Trophoblast cell (in vitro differentiated cells and primary cell): ENCODE data around the gene ST3GAL4.

Experiments used
- DNase-seq, 2 donors: peaks; one replicate each; pipeline ENCODE4 v3.0.0-alpha.2; 2016
- H2AFZ ChIP-seq: 2 replicates; pipeline ENCODE4 v1.6.1; 2013; ENCODE audit warnings: low read length, moderate library complexity, mild to moderate bottlenecking; ENCODE audit not compliant: insufficient read depth, poor library complexity
- H2AK5ac ChIP-seq: 2 replicates; pipeline ENCODE4 v1.6.1; 2013; ENCODE audit warnings: mild to moderate bottlenecking, low read length
- H2BK120ac ChIP-seq: 2 replicates; pipeline ENCODE4 v1.6.1; 2013; ENCODE audit warnings: low read length, mild to moderate bottlenecking, moderate library complexity; ENCODE audit not compliant: insufficient read depth, poor library complexity
- H2BK12ac ChIP-seq: 2 replicates; pipeline ENCODE4 v1.6.1; 2013; ENCODE audit warnings: mild to moderate bottlenecking, low read length, moderate library complexity
- H2BK5ac ChIP-seq: 2 replicates; pipeline ENCODE4 v1.6.1; 2013; ENCODE audit warnings: low read length, low read depth, moderate library complexity, mild to moderate bottlenecking; ENCODE audit not compliant: poor library complexity
- H3K14ac ChIP-seq: 2 replicates; pipeline ENCODE4 v1.6.1; 2013; ENCODE audit warnings: mild to moderate bottlenecking, low read length
- H3K18ac ChIP-seq: 2 replicates; pipeline ENCODE4 v1.6.1; 2013; ENCODE audit warnings: mild to moderate bottlenecking, low read length
- H3K23ac ChIP-seq: 2 replicates; pipeline ENCODE4 v1.6.1; 2013; ENCODE audit warnings: low read length
- H3K27ac ChIP-seq: 2 replicates; pipeline ENCODE4 v1.5.1; 2013; ENCODE audit warnings: low read depth, mild to moderate bottlenecking, inconsistent platforms, low read length, moderate library complexity
- H3K27me3 ChIP-seq: 2 replicates; pipeline ENCODE4 v1.6.1; 2013; ENCODE audit warnings: inconsistent platforms, mild to moderate bottlenecking, low read length, moderate library complexity; ENCODE audit not compliant: insufficient read depth
- H3K36me3 ChIP-seq, 2 experiments: 1 replicate in 1 of 2; 2 replicates in 1 of 2; pipeline ENCODE4 v1.6.1; 2013; ENCODE audit warnings: low read length in 2 of 2, mild to moderate bottlenecking in 2 of 2, moderate library complexity in 1 of 2; ENCODE audit not compliant: insufficient read depth in 2 of 2, control insufficient read depth in 1 of 2
- H3K4ac ChIP-seq: 2 replicates; pipeline ENCODE4 v1.6.1; 2013; ENCODE audit warnings: low read depth, mild to moderate bottlenecking, low read length, moderate library complexity
- H3K4me1 ChIP-seq, 2 experiments: 1 replicate in 1 of 2; 2 replicates in 1 of 2; pipeline ENCODE4 v1.6.1; 2013; ENCODE audit warnings: low read length in 2 of 2, mild to moderate bottlenecking in 2 of 2, moderate library complexity in 1 of 2; ENCODE audit not compliant: insufficient read depth in 2 of 2, control insufficient read depth in 1 of 2
- H3K4me2 ChIP-seq: 2 replicates; pipeline ENCODE4 v1.6.1; 2013; ENCODE audit warnings: inconsistent platforms, mild to moderate bottlenecking, low read length, moderate library complexity
- H3K4me3 ChIP-seq: 2 replicates; pipeline ENCODE4 v1.5.1; 2013; ENCODE audit warnings: mild to moderate bottlenecking, low read depth, low read length, inconsistent platforms
- H3K79me1 ChIP-seq: one replicate; pipeline ENCODE4 v1.6.1; 2013; ENCODE audit warnings: low read length
- H3K79me2 ChIP-seq: 2 replicates; pipeline ENCODE4 v1.6.1; 2013; ENCODE audit warnings: low read length, mild to moderate bottlenecking; ENCODE audit not compliant: control insufficient read depth, insufficient read depth, poor library complexity
- H3K9ac ChIP-seq: 2 replicates; pipeline ENCODE4 v1.6.1; 2013; ENCODE audit warnings: mild to moderate bottlenecking, low read length
- H3K9me3 ChIP-seq: 2 replicates; pipeline ENCODE4 v1.6.1; 2013; ENCODE audit warnings: low read depth, mild to moderate bottlenecking, control low read depth, inconsistent platforms, low read length; ENCODE audit not compliant: insufficient read depth
- H4K12ac ChIP-seq: 2 replicates; pipeline ENCODE4 v1.6.1; 2013; ENCODE audit warnings: low read depth, mild to moderate bottlenecking, low read length, moderate library complexity
- H4K8ac ChIP-seq: 2 replicates; pipeline ENCODE4 v1.6.1; 2013; ENCODE audit warnings: low read depth, mild to moderate bottlenecking, low read length, moderate library complexity
- H4K91ac ChIP-seq: one replicate; pipeline ENCODE4 v1.6.1; 2013; ENCODE audit warnings: low read depth, mild to moderate bottlenecking, low read length, moderate library complexity
- WGBS: extraction: QIAGEN DNeasy Blood & Tissue Kit; methylation state at CpG from one replicate; pipeline ENCODE4 v1.1.7; 2013; ENCODE audit warnings: missing lambda C conversion rate; ENCODE audit not compliant: insufficient read length, insufficient coverage; ENCODE audit errors: extremely low coverage; 5-methylcytosine and 5-hydroxymethylcytosine counted together

ST3GAL4 gene

DNA sequence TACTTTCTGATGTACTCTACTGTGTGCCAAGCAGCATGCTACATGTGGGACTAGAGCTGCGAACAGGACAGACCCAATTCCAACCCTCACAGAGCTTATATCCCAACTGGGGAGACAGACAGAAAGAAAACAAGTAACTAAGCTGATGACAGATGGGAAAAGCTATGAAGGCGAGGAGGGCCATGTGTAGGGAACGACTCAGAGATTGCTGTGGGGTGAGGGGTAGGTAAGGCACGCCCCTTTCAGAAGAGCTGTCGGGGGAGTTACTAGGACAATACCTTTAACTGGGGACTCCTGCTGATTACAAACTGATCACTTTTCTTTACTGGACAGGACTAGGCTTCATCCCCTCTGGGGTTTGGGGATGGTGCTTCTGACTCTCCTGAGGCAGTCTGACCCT, 48.9 kb downstream of the ST3GAL4 start:
- peaks cover 25% of the 10 kb centered on the region for H3K79me1 ChIP-seq
- peaks cover 28 to 40% of the 10 kb centered on the region in 2 experiments for H3K4me1 ChIP-seq
- peak overlapping the region; percentile 10 for H2BK5ac ChIP-seq
- peak overlapping the region; percentile 16 for H2BK12ac ChIP-seq
- H2BK120ac ChIP-seq, result peak overlapping the region; percentile 60
- peaks cover 8% of the 10 kb centered on the region for H3K79me2 ChIP-seq
- H2AFZ ChIP-seq, result no peak overlapping the region
- H3K4ac ChIP-seq, result no peak overlapping the region
- no peak overlapping the region for H4K12ac ChIP-seq
- no peak overlapping the region for H3K9ac ChIP-seq
- no peak overlapping the region for H3K27ac ChIP-seq
- peaks cover 6% of the 10 kb centered on the region for H3K9me3 ChIP-seq
- peak overlapping the region; percentile 82 for H4K91ac ChIP-seq
- peak overlapping the region; percentile 65 for H3K14ac ChIP-seq
- H2AK5ac ChIP-seq, result no peak overlapping the region
- DNase-seq, result peak; percentile 35 to 38
- no peak overlapping the region for H3K18ac ChIP-seq
- H4K8ac ChIP-seq, result no peak overlapping the region
- no CpG with 5 or more reads among the region's 5 CpGs for WGBS
- H3K4me2 ChIP-seq, result no peak overlapping the region
- no peaks in the 10 kb centered on the region for H3K27me3 ChIP-seq
- H3K4me3 ChIP-seq, result no peak overlapping the region
- peaks cover 8 to 16% of the 10 kb centered on the region in 2 experiments for H3K36me3 ChIP-seq
- no peak overlapping the region for H3K23ac ChIP-seq

DNA sequence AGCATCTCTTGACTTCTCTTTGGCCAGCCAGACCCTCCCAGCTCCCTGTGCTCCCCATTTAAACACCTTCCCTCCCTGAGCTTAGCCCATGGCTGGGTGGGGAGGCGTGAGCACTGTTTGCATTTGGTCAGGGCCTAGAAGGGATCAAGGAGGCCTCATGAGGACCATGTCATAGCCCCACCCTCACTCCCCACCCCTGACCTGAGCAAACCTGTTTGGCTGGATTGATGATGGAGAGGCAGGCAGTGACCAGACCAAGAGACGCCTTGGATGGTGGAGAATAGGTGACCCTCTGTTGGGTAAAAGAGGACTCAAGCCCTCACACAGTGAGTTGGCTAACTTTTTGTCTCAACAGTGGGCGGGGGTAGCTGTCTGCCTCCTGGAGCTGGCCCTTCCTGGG, 49.9 kb downstream of the ST3GAL4 start:
- H3K9me3 ChIP-seq, result peaks cover 6% of the 10 kb centered on the region
- H3K79me1 ChIP-seq, result peaks cover 25% of the 10 kb centered on the region
- H2BK12ac ChIP-seq, result peak overlapping the region; percentile 80
- H4K12ac ChIP-seq, result peak overlapping the region; percentile 61
- peak overlapping the region; percentile 95 for H4K91ac ChIP-seq
- H3K9ac ChIP-seq, result no peak overlapping the region
- H3K4me3 ChIP-seq, result no peak overlapping the region
- WGBS, result no CpG with 5 or more reads among the region's 3 CpGs
- peak overlapping the region; percentile 86 for H3K14ac ChIP-seq
- H2BK5ac ChIP-seq, result peak overlapping the region; percentile 58
- H4K8ac ChIP-seq, result peak overlapping the region; percentile 63
- peaks cover 8 to 16% of the 10 kb centered on the region in 2 experiments for H3K36me3 ChIP-seq
- H3K23ac ChIP-seq, result no peak overlapping the region
- H3K27ac ChIP-seq, result peak overlapping the region; percentile 79
- no peaks in the 10 kb centered on the region for H3K27me3 ChIP-seq
- H2AFZ ChIP-seq, result peak overlapping the region; percentile 24
- peak overlapping the region; percentile 86 for H2BK120ac ChIP-seq
- no peak overlapping the region for H3K4me2 ChIP-seq
- H3K4ac ChIP-seq, result peak overlapping the region; percentile 1
- H2AK5ac ChIP-seq, result peak overlapping the region; percentile 74
- peaks cover 8% of the 10 kb centered on the region for H3K79me2 ChIP-seq
- peak overlapping the region; percentile 57 for H3K18ac ChIP-seq
- peaks cover 28 to 42% of the 10 kb centered on the region in 2 experiments for H3K4me1 ChIP-seq
- DNase-seq, result peak; percentile 81

DNA sequence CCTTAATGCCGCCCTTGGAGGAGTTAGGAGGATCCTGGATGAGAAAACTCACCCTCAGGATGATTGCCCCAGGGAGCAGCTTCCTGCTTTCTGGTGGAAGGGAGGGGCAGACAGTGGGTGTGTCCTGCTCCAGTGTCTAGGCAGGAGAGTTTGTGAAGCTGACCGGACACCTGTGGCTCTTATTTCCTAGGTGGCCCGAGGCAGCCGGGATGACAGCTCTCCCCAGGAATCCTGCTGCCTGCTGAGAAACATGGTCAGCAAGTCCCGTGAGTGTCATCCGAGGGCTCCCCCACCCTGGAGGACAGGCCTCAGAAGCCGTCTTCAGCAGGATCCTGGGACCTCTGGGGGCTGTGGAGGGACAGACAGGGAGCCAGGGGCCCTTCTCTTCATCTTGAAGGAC, 50.4 kb downstream of the ST3GAL4 start:
- Histone ChIP-seq H4K91ac (peak overlapping the region; percentile 95), H3K4me1 (peaks cover 31 to 42% of the 10 kb centered on the region in 2 experiments), H3K23ac (no peak overlapping the region), H4K12ac (peak overlapping the region; percentile 61), H3K18ac (peak overlapping the region; percentile 57), H2BK5ac (peak overlapping the region; percentile 67), H3K9ac (no peak overlapping the region), H3K9me3 (peaks cover 6% of the 10 kb centered on the region), H2BK120ac (peak overlapping the region; percentile 86), H3K14ac (peak overlapping the region; percentile 86), H3K79me1 (peaks cover 25% of the 10 kb centered on the region), H2BK12ac (peak overlapping the region; percentile 80), H3K27ac (peak overlapping the region; percentile 79), H3K27me3 (no peaks in the 10 kb centered on the region), H2AFZ (peak overlapping the region; percentile 32), H3K79me2 (peaks cover 8% of the 10 kb centered on the region), H4K8ac (peak overlapping the region; percentile 63), H3K4ac (no peak overlapping the region), H2AK5ac (peak overlapping the region; percentile 0), H3K4me2 (no peak overlapping the region), H3K36me3 (peaks cover 8 to 16% of the 10 kb centered on the region in 2 experiments), H3K4me3 (no peak overlapping the region)
- no CpG with 5 or more reads among the region's 7 CpGs for WGBS
- peak; percentile 97 for DNase-seq

DNA sequence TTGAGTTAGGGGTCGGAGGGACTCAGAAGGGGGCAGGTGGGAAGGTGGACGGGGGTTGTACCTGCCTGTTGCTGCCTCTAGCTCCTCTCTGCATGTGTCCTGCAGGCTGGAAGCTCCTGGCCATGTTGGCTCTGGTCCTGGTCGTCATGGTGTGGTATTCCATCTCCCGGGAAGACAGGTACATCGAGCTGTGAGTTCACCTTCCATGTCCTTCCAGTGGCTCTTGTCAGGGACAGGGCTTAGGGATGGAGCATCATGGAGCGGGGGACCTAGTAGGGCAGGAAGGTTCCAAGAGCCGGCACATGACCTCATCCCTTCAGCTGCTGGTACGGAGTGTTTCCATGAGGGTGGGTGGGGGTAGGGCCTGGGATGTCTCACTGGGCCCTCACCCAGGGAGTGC, 50.9 kb downstream of the ST3GAL4 start:
- Histone ChIP-seq H2BK5ac (peak overlapping the region; percentile 67), H3K79me2 (peaks cover 8% of the 10 kb centered on the region), H3K18ac (peak overlapping the region; percentile 2), H3K4me1 (peaks cover 31 to 42% of the 10 kb centered on the region in 2 experiments), H3K4me2 (no peak overlapping the region), H3K27me3 (no peaks in the 10 kb centered on the region), H2BK12ac (peak overlapping the region; percentile 5), H4K12ac (no peak overlapping the region), H3K9ac (no peak overlapping the region), H2BK120ac (peak overlapping the region; percentile 74), H3K79me1 (peaks cover 25% of the 10 kb centered on the region), H3K14ac (peak overlapping the region; percentile 12), H3K4ac (no peak overlapping the region), H4K91ac (peak overlapping the region; percentile 74), H3K9me3 (peaks cover 6% of the 10 kb centered on the region), H3K36me3 (peaks cover 8 to 16% of the 10 kb centered on the region in 2 experiments), H2AK5ac (peak overlapping the region; percentile 0), H2AFZ (peak overlapping the region; percentile 32), H3K4me3 (peak overlapping the region; percentile 23), H3K23ac (no peak overlapping the region), H3K27ac (peak overlapping the region; percentile 65), H4K8ac (peak overlapping the region; percentile 33)
- no CpG with 5 or more reads among the region's 8 CpGs for WGBS
- peak; percentile 82 to 84 for DNase-seq
